ENCODE data around the gene PSEN2.
A peak's percentile ranks its signal among the peaks of the same experiment; 100 is the strongest.

Gene PSEN2

DNA sequence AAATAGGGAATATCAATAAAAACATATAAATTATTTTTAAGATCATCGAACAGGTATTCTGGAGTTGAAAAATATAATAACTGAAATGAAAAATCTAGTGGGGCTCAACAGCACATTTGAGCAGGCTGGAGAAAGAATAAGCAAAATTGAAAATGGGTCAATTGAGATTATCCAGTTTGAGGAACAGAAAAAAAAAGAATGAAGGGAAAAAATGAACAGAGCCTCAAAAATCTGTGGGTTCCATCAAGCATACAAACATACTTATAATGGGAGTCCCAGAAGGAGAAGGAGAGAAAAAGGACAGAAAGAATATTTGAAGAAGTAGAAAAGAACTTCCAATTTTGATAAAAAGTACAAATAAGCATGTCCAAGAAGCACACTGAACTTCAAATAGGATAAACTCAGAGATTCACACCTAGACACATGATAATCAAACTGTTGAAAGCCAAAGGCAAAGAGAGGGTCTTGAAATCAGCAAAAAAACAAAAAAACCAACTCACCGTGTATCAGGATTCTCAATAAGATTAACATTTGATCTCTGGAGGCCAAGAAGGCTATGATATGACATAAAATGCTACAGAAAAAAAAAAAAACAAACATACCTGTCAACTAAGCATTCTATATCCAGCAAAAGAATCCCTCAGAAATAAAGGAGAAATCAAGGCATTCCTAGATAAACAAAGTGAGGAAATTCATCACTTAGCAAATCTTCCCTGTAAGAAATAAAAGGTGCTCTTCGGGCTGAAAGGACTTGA is 64.2 kb downstream of the PSEN2 start:
- Histone ChIP-seq H3K36me3 (replicated peaks) (no peaks in the 10 kb centered on the region), H3K4me3 (ENCODE audit: low read depth, low read length) (no peak overlapping the region), H3K27ac (no peak overlapping the region), H3K27me3 (replicated peaks) (no peaks in the 10 kb centered on the region)
- DNase-seq = no peak
- in situ Hi-C loops (cut with HindIII; ENCODE audit: low pct_ligation_motif_present, low sequenced_read_pairs) = no loop called here
- TF ChIP-seq, protein P1, sequence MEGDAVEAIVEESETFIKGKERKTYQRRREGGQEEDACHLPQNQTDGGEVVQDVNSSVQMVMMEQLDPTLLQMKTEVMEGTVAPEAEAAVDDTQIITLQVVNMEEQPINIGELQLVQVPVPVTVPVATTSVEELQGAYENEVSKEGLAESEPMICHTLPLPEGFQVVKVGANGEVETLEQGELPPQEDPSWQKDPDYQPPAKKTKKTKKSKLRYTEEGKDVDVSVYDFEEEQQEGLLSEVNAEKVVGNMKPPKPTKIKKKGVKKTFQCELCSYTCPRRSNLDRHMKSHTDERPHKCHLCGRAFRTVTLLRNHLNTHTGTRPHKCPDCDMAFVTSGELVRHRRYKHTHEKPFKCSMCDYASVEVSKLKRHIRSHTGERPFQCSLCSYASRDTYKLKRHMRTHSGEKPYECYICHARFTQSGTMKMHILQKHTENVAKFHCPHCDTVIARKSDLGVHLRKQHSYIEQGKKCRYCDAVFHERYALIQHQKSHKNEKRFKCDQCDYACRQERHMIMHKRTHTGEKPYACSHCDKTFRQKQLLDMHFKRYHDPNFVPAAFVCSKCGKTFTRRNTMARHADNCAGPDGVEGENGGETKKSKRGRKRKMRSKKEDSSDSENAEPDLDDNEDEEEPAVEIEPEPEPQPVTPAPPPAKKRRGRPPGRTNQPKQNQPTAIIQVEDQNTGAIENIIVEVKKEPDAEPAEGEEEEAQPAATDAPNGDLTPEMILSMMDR (IDR thresholded peaks at IDR 0.05; ENCODE audit: low read depth, low read length, missing control alignments) = no peak

DNA sequence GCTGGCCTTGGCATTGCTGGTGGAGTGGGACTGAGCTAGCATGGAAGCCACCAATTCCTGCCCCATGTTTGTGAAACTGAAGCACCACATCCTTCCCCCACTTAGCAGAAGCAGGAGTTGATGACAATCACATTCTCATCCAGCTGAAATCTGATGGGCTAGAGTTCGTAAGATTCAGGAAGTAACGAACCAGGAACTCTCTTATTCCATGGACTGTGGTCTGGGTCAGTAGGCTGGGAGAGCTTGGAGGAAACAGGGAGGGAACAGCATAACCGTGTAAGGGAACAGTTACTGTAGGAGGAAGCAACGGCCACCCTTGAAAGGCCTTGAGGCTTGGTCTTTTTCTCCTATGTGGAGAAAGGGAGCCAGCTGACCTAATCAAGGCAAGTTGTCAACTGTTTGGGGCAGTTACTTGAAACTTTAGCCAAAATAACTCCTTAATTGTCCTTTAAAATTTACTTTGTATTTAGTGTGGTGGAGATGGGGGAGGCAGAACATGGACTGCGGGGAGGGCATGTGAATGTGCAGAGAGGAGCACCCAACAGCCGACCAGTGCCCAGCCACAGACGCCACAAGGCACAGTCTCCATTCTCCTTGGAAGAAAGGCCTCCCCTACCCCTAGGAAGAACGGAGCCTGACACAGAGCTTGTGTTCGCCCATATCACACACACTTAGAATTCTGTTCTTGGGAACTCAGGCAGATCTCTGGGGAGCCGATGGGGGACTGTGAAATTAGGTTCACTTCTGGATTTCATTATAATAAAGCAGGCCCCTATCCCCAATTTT is 67.7 kb downstream of the PSEN2 start:
- Histone ChIP-seq H3K27me3 (replicated peaks) (no peaks in the 10 kb centered on the region), H3K4me3 (ENCODE audit: low read depth, low read length) (no peak overlapping the region), H3K27ac (peak overlapping the region; percentile 83), H3K36me3 (replicated peaks) (no peaks in the 10 kb centered on the region)
- in situ Hi-C loops (cut with HindIII; ENCODE audit: low pct_ligation_motif_present, low sequenced_read_pairs) = no loop called here
- TF ChIP-seq, protein P1 (IDR thresholded peaks at IDR 0.05; ENCODE audit: low read depth, low read length, missing control alignments) = no peak
- DNase-seq = no peak

DNA sequence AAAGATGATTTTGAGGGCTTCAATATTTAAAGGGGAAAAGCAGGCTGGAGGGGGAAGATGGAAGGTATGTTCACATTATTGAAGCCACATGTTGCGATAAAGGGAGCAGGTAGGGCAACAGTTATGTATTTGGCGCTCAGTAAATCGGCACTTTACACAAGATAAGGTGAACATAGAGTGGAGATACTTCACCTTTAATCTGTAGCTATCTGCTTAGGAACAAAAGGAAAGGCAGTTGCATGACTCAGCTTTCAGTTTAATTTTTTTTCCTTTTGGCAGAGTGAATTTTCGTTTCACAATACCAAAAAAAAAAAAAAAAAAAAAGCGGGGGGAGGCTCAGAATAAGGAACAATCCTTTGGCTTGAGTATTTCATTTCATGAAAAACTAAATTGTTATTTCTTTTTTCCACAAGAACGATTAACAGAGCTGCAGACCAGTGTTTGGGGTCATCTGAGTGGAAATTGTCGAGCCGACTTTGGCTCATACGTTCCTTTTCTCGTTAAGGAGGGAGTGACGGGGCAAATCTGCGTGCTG is 68.6 kb downstream of the PSEN2 start:
- peak overlapping the region; percentile 72 for H3K4me3 ChIP-seq (ENCODE audit: low read depth, low read length)
- TF ChIP-seq, protein P1 (IDR thresholded peaks at IDR 0.05; ENCODE audit: low read depth, low read length, missing control alignments) = no peak
- peak; percentile 16 for DNase-seq
- peak overlapping the region; percentile 83 for H3K27ac ChIP-seq
- in situ Hi-C loops (cut with HindIII; ENCODE audit: low pct_ligation_motif_present, low sequenced_read_pairs) = no loop called here
- no peaks in the 10 kb centered on the region for H3K36me3 ChIP-seq (replicated peaks)
- H3K27me3 ChIP-seq (replicated peaks) = no peaks in the 10 kb centered on the region

DNA sequence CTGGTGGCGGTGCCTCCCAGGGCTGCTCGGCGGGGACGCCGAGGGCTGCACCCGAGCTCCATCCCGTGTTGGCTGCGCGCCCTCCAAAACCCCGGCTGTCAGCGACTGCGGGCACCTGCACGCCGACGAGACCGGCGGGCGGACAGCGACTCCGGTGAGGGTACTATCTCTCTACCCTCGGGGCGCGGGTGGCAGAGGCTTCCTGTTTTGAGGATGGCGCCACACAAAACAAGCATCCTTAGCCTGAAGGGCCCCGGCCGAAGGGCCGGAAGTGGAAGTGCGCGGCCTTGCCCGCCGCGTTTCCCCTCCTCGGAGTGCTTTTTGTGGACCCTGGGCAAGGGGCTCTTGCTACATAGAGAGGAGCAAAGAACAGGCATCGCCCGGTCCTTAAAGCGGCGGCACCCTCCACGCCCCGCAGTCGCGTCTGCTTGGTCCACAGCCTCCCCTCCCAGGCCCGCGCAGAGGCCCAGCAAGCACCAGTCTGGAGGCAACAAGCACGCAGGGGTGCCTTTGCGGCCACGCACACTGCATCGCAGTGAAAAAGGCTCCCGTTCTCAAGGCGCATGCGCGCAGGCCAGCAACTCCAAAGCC is 69.1 kb downstream of the PSEN2 start:
- TF ChIP-seq, protein P1 (IDR thresholded peaks at IDR 0.05; ENCODE audit: low read depth, low read length, missing control alignments) = no peak
- in situ Hi-C loops (cut with HindIII; ENCODE audit: low pct_ligation_motif_present, low sequenced_read_pairs) = no loop called here
- no peaks in the 10 kb centered on the region for H3K36me3 ChIP-seq (replicated peaks)

DNA sequence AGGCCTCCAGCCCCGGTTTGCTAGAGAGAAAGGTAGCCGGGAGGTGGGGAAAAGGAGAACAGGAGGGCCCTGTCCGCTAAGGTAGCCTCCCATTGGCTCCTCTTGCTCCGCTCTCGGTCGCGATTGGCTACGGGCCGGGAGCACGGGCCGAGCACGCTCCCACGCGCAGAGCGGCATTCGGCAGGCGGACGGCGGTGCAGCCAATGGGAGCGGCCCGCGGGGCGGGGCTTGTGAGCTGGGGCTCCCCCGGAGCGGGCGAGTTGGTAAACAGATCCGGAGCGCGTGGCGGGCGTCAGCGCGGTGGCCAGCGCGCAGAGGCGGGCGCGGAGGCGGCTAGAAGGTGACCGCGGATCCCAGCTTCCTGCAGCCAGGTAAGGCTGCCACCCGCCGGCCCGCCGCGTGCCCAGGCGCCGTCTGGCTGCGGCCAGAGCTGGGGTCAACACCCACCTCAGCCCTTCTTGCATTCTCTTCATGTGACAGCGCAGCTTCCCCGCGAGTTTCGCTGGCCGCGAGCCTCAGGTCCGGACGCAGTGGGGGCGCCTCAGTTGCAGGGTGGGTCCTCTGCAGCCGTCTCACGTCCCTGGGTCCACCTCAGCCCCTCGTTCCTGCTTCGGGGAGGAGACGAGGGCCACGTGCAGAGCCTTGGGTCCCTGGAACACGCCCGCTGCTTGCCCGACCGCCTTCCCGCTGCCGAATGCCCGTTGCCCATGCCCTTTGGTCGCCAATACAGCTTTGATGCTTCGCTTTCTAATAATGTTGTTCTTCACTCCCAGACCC is 69.8 kb downstream of the PSEN2 start, which contains the start of gene COQ8A:
Gene COQ8A (plus strand): TSS at position 266 of the 777 bp plus-strand sequence. CDS start 21,092 bp downstream, outside the sequence.
- no peaks in the 10 kb centered on the region for H3K27me3 ChIP-seq (replicated peaks)
- in situ Hi-C loops (cut with HindIII; ENCODE audit: low pct_ligation_motif_present, low sequenced_read_pairs) = no loop called here
- peak within 1 kb of the TSS; percentile 72 for H3K4me3 ChIP-seq (ENCODE audit: low read depth, low read length)
- H3K36me3 ChIP-seq (replicated peaks) = no peaks in the 10 kb centered on the region
- TF ChIP-seq, protein P1 (IDR thresholded peaks at IDR 0.05; ENCODE audit: low read depth, low read length, missing control alignments) = no peak
- H3K27ac ChIP-seq = peak within 1 kb of the TSS; percentile 83
- DNase-seq = peak; percentile 99

More for the DNA sequence above, 69.1 kb downstream of the PSEN2 start:
- H3K27ac ChIP-seq = peak overlapping the region; percentile 83
- DNase-seq = no peak
- H3K27me3 ChIP-seq (replicated peaks) = no peaks in the 10 kb centered on the region
- H3K4me3 ChIP-seq (ENCODE audit: low read depth, low read length) = peak overlapping the region; percentile 72

Measured in brain microvascular endothelial cell (primary cell).